AG04449 (cell line): Measurements from ENCODE around the gene TREH.
"Not testable (repeated sequence)": the region's sequence is repeated elsewhere in the genome, so short reads cannot be mapped to it uniquely, and the experiment has no call there.

Experiments used
- CTCF ChIA-PET: fragments of 350-600 bp; formaldehyde crosslinking; extraction: SDS; loops from one replicate; lab custom pipeline; 2021; ENCODE audit warnings: antibody characterized with exemption; lab: Yijun Ruan, JAX
- POLR2A ChIA-PET: fragments of 400-600, 350-600 bp; formaldehyde crosslinking; extraction: SDS; loops from one replicate; lab custom pipeline; 2020; ENCODE audit warnings: antibody characterized with exemption, inconsistent platforms; lab: Yijun Ruan, JAX
- DNase-seq: peaks from one replicate; pipeline ENCODE4 v3.0.0-alpha.2; 2010; ENCODE audit warnings: low read depth, low spot score
- H3K4me3 ChIP-seq: 2 replicates; pipeline ENCODE4 v1.5.1; 2011; ENCODE audit warnings: low read depth, mild to moderate bottlenecking, control low read depth, low read length
- CTCF ChIP-seq: IDR thresholded peaks from one replicate; pipeline ENCODE4 v1.5.1; 2011; ENCODE audit warnings: mild to moderate bottlenecking, moderate library complexity, low read length, control low read depth, inconsistent platforms; ENCODE audit not compliant: insufficient read depth; ENCODE audit errors: missing control alignments

The TREH gene

GRCh38 chr11:118618115-118618990 lies 61.1 kb downstream of the TREH start:
- peak; percentile 65 for DNase-seq
- POLR2A ChIA-PET = interaction anchor here (0.6 to 6.7 kb wide), 6 partner anchors 10 to 293 kb away, joined by 4 to 172 read pairs (median 4); partner anchors contain the start of genes ARCN1 and PHLDB1
- CTCF ChIA-PET = interaction anchor here (1.0 to 12.0 kb wide), 4 partner anchors 8 to 312 kb away, joined by 3 to 138 read pairs (median 5); partner anchors contain the start of gene PHLDB1
- no peak for TF ChIP-seq CTCF
- H3K4me3 ChIP-seq = peak overlapping the region; percentile 23; the same call in 1 of the 2 replicates

DNA sequence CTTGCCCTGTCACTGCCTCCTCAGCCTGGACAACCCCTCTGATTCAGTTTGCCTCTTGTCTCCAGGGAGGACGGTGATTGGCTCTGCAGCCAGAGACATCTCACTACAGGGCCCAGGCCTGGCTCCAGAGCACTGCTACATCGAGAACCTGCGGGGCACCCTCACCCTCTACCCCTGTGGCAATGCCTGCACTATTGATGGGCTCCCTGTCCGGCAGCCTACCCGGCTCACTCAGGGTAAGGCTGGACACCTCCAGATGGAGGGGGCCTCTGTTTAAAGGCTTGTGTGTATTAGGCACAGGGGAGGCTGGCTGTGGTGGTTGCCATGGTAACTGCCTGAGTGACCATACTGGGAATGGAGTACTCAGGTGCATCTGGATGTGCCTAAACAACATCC lies 63.5 kb downstream of the TREH start:
- ChIA-PET POLR2A (interaction anchor here (1.2 kb wide), 1 partner anchor 9 kb away, joined by 3 read pairs; the partner anchor contains the start of gene PHLDB1), CTCF (interaction anchor here (0.9 kb wide), 1 partner anchor 21 kb away, joined by 3 read pairs; no protein-coding TSS in a partner anchor)
- DNase-seq = no peak
- no peak for TF ChIP-seq CTCF
- no peak overlapping the region for H3K4me3 ChIP-seq

GRCh38 chr11:118615282-118615975 lies 64.0 kb downstream of the TREH start:
- no peak for TF ChIP-seq CTCF
- no peak for DNase-seq
- no peak overlapping the region for H3K4me3 ChIP-seq
- ChIA-PET CTCF (interaction anchor here (1.9 kb wide), 1 partner anchor 11 kb away, joined by 6 read pairs; no protein-coding TSS in a partner anchor), POLR2A (no interaction called here)

DNA sequence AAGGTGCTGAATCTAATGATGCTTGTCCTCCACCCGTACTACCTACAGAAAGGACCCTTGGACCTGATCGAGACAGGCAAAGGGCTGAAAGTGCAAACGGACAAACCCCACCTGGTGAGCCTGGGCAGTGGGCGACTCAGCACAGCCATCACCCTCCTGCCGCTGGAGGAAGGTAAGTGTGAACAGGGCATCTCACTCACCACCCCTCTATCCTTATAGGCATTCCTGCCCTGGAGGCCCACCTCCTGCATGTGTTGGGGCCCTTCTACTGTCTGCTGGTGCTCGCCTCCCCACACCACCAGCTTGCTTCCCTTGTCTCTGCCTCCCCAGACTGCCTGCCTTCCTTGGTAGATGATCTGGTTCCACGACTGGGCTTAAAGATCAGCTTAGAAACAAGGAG lies 64.9 kb downstream of the TREH start:
- no peak for TF ChIP-seq CTCF
- ChIA-PET CTCF (interaction anchor here (1.2 to 8.9 kb wide), 5 partner anchors 9 to 75 kb away, joined by 3 to 138 read pairs (median 6); no protein-coding TSS in a partner anchor), POLR2A (no interaction called here)
- no peak overlapping the region for H3K4me3 ChIP-seq
- DNase-seq = no peak

- no peak for DNase-seq
- TF ChIP-seq CTCF = no peak
- ChIA-PET CTCF (interaction anchor here (1.0 to 8.9 kb wide), 6 partner anchors 11 to 28 kb away, joined by 3 to 138 read pairs (median 8); no protein-coding TSS in a partner anchor), POLR2A (interaction anchor here (8.5 kb wide), 1 partner anchor 8 kb away, joined by 172 read pairs; no protein-coding TSS in a partner anchor)
- no peak overlapping the region for H3K4me3 ChIP-seq
Measured at GRCh38 chr11:118612378-118612777, 67.1 kb downstream of the TREH start.

- not testable (repeated sequence) for H3K4me3 ChIP-seq, DNase-seq
- ChIA-PET CTCF (interaction anchor here (0.7 to 8.9 kb wide), 9 partner anchors 11 to 51 kb away, joined by 3 to 138 read pairs (median 5); no protein-coding TSS in a partner anchor), POLR2A (interaction anchor here (8.5 kb wide), 1 partner anchor 9 kb away, joined by 172 read pairs; no protein-coding TSS in a partner anchor)
Measured at GRCh38 chr11:118611433-118611795, 68.0 kb downstream of the TREH start.
